HG02970 (cell line): Measurements from ENCODE around the gene PPIF.

Experiments used
- ATAC-seq: cut with Tn5 transposase; IDR thresholded peaks from one replicate; pipeline ENCODE4 v1.9.1; 2021; ENCODE audit warnings: mild to moderate bottlenecking, moderate library complexity, moderate number of reproducible peaks; ENCODE audit not compliant: unreplicated experiment, low FRiP score

The PPIF gene

GRCh38 chr10:79397575-79398303 is 50.5 kb downstream of the PPIF start:
- no peak for ATAC-seq

GRCh38 chr10:79398642-79399041 is 51.4 kb downstream of the PPIF start:
- ATAC-seq: no peak

- ATAC-seq: no peak
These were observed 52.1 kb downstream of the PPIF start for GRCh38 chr10:79399223-79399831.

GRCh38 chr10:79400146-79401004 is 53.1 kb downstream of the PPIF start:
- no peak for ATAC-seq

- ATAC-seq: no peak
These were observed 54.0 kb downstream of the PPIF start for GRCh38 chr10:79401015-79401921.

- ATAC-seq: no peak
These were observed 55.3 kb downstream of the PPIF start for GRCh38 chr10:79402625-79402946.

- no peak for ATAC-seq
These were observed 55.7 kb downstream of the PPIF start for GRCh38 chr10:79402951-79403350.

GRCh38 chr10:79403441-79404230 is 56.4 kb downstream of the PPIF start:
- ATAC-seq: no peak

- ATAC-seq: no peak
These were observed 57.0 kb downstream of the PPIF start for GRCh38 chr10:79404231-79404609.

GRCh38 chr10:79404690-79405131 is 57.4 kb downstream of the PPIF start:
- ATAC-seq: no peak
